GM23338 (cell line): Measurements from ENCODE around the gene ITGB6. TPM values are rescaled to one million over a fixed set of nuclear protein-coding genes. Genes with fewer than 3 reads are reported as not detected.

Experiments
- ATAC-seq: fragments of 200-7000 bp; cut with Tn5 transposase; 3 replicates; pipeline ENCODE4 v1.9.1; 2020
- DNase-seq: peaks from one replicate; pipeline ENCODE4 v3.0.0-alpha.2; 2015; ENCODE audit warnings: low spot score
- H2AFZ ChIP-seq: fragments of 200-600 bp; sonication (generic); 2 replicates; pipeline ENCODE4 v1.8.0; 2016; ENCODE audit warnings: antibody characterized with exemption, mild to moderate bottlenecking, moderate library complexity
- H3F3A ChIP-seq: fragments of 200-600 bp; sonication (generic); replicated peaks from 2 replicates; pipeline ENCODE4 v1.8.0; 2017; ENCODE audit warnings: antibody characterized with exemption, mixed run types, low read depth
- H3K27ac ChIP-seq: fragments of 200-600 bp; sonication (generic); 2 replicates; pipeline ENCODE4 v1.6.1; 2016; ENCODE audit warnings: low read depth
- H3K27me3 ChIP-seq: fragments of 200-600 bp; sonication (generic); 2 replicates; pipeline ENCODE4 v1.8.0; 2016; ENCODE audit warnings: mild to moderate bottlenecking, mixed run types, moderate library complexity; ENCODE audit not compliant: insufficient read depth
- H3K36me3 ChIP-seq: fragments of 200-600 bp; sonication (generic); 2 replicates; pipeline ENCODE4 v1.8.0; 2016; ENCODE audit warnings: mild to moderate bottlenecking; ENCODE audit not compliant: insufficient read depth
- H3K4me1 ChIP-seq: fragments of 200-600 bp; sonication (generic); 2 replicates; pipeline ENCODE4 v1.8.0; 2016; ENCODE audit warnings: mild to moderate bottlenecking, moderate library complexity; ENCODE audit not compliant: insufficient read depth
- H3K4me2 ChIP-seq: fragments of 200-600 bp; sonication (generic); 2 replicates; pipeline ENCODE4 v1.7.1; 2017; ENCODE audit warnings: mixed run types
- H3K4me3 ChIP-seq: fragments of 200-600 bp; sonication (generic); 2 replicates; pipeline ENCODE4 v1.6.1; 2016; ENCODE audit warnings: mixed run types
- H3K79me2 ChIP-seq: fragments of 200-600 bp; sonication (generic); replicated peaks from 2 replicates; pipeline ENCODE4 v1.8.0; 2017; ENCODE audit warnings: mild to moderate bottlenecking; ENCODE audit not compliant: insufficient read depth
- H3K9me2 ChIP-seq: fragments of 200-600 bp; sonication (generic); 2 replicates; pipeline ENCODE4 v1.8.0; 2017; ENCODE audit not compliant: insufficient read depth
- H4K20me1 ChIP-seq: fragments of 200-600 bp; sonication (generic); replicated peaks from 2 replicates; pipeline ENCODE4 v1.8.0; 2017; ENCODE audit warnings: mild to moderate bottlenecking; ENCODE audit not compliant: insufficient read depth
- H3K27ac Mint-ChIP-seq: 2 replicates; pipeline ENCODE4 v1.8.0; 2020; ENCODE audit warnings: inconsistent platforms, mild to moderate bottlenecking, moderate library complexity, mixed read lengths
- H3K27me3 Mint-ChIP-seq: 3 replicates; pipeline ENCODE4 v1.8.0; 2022; ENCODE audit warnings: low read depth, mild to moderate bottlenecking, moderate library complexity, mixed read lengths, inconsistent platforms; ENCODE audit not compliant: insufficient read depth, poor library complexity
- H3K36me3 Mint-ChIP-seq: 3 replicates; pipeline ENCODE4 v1.8.0; 2021; ENCODE audit warnings: low read depth, mild to moderate bottlenecking, inconsistent platforms, moderate library complexity, mixed read lengths
- H3K4me1 Mint-ChIP-seq: 3 replicates; pipeline ENCODE4 v1.8.0; 2020; ENCODE audit warnings: mild to moderate bottlenecking, inconsistent platforms, mixed read lengths
- H3K4me3 Mint-ChIP-seq: 3 replicates; pipeline ENCODE4 v1.8.0; 2021; ENCODE audit warnings: moderate library complexity, mild to moderate bottlenecking, inconsistent platforms, mixed read lengths
- H3K9me3 Mint-ChIP-seq: 3 replicates; pipeline ENCODE4 v1.8.0; 2020; ENCODE audit warnings: moderate library complexity, mild to moderate bottlenecking, inconsistent platforms, mixed read lengths
- CREB1 ChIP-seq: fragments of 250-450 bp; sonication (Bioruptor Pico); IDR thresholded peaks from 2 replicates; pipeline ENCODE4 v1.5.0; 2020; ENCODE audit warnings: low read depth, mild to moderate bottlenecking, moderate library complexity
- CTCF ChIP-seq, 2 experiments: fragments of 200-600 bp in 1 of 2; sonication (generic) in 1 of 2; conservative IDR thresholded peaks; 2 replicates each; pipeline versions ENCODE4 v1.5.1 to v1.6.1; 2016 to 2017; ENCODE audit warnings: antibody characterized with exemption in 2 of 2, low read depth in 2 of 2, mild to moderate bottlenecking in 2 of 2, moderate library complexity in 1 of 2
- ETS1 ChIP-seq: IDR thresholded peaks from 2 replicates; pipeline ENCODE4 v1.6.1; 2016; ENCODE audit warnings: antibody characterized with exemption
- EZH2 ChIP-seq: fragments of 200-600 bp; sonication (generic); IDR thresholded peaks from one replicate; pipeline ENCODE4 v1.8.0; 2017; ENCODE audit warnings: antibody characterized with exemption, mild to moderate bottlenecking, low read depth; ENCODE audit not compliant: unreplicated experiment
- EZH2phosphoT487 ChIP-seq: fragments of 200-600 bp; sonication (generic); IDR thresholded peaks from one replicate; pipeline ENCODE4 v1.8.1; 2018; ENCODE audit warnings: antibody characterized with exemption; ENCODE audit not compliant: unreplicated experiment
- JUNB ChIP-seq: IDR thresholded peaks from one replicate; pipeline ENCODE4 v1.6.1; 2016; ENCODE audit warnings: antibody characterized with exemption; ENCODE audit not compliant: unreplicated experiment
- NANOG ChIP-seq: IDR thresholded peaks from 2 replicates; pipeline ENCODE4 v1.6.1; 2016; ENCODE audit warnings: antibody characterized with exemption, borderline replicate concordance
- POLR2AphosphoS5 ChIP-seq: IDR thresholded peaks from 2 replicates; pipeline ENCODE4 v1.6.1; 2016; ENCODE audit warnings: antibody characterized with exemption, low read depth
- REST ChIP-seq: IDR thresholded peaks from one replicate; pipeline ENCODE4 v1.6.1; 2018; ENCODE audit warnings: antibody characterized with exemption; ENCODE audit not compliant: unreplicated experiment
- STAT1 ChIP-seq: IDR thresholded peaks from one replicate; pipeline ENCODE4 v1.6.1; 2016; ENCODE audit warnings: antibody characterized with exemption; ENCODE audit not compliant: unreplicated experiment
- ZNF114 ChIP-seq: fragments of 250-450 bp; sonication (Bioruptor Pico); IDR thresholded peaks from 2 replicates; pipeline ENCODE4 v1.5.0; 2020; ENCODE audit warnings: mild to moderate bottlenecking, moderate library complexity
- ZNF331 ChIP-seq: fragments of 250-450 bp; sonication (Bioruptor Pico); IDR thresholded peaks from 2 replicates; pipeline ENCODE4 v1.5.0; 2020; ENCODE audit warnings: low read depth, mild to moderate bottlenecking, moderate library complexity
- ZNF462 ChIP-seq: fragments of 250-450 bp; sonication (Bioruptor Pico); IDR thresholded peaks from 2 replicates; pipeline ENCODE4 v1.5.0; 2020; ENCODE audit warnings: mild to moderate bottlenecking, moderate library complexity
- polyA plus RNA-seq: library from polyadenylated mRNA; unstranded; fragments of >200 nt; fragmentation: Nextera tagmentation; extraction: Ambion mirVana; gene quantifications from 2 replicates; pipeline ENCODE4 v1.2.1, GENCODE V29; 2016
- total RNA-seq: library from RNA; depleted of rRNA; stranded (reverse); fragments of >200 nt; shearing (Covaris generic); gene quantifications from 2 replicates; pipeline ENCODE4 v1.2.3, GENCODE V29; 2014

The ITGB6 gene
- total and polyA plus RNA-seq, 2 experiments from 2014 or later = not detected

DNA sequence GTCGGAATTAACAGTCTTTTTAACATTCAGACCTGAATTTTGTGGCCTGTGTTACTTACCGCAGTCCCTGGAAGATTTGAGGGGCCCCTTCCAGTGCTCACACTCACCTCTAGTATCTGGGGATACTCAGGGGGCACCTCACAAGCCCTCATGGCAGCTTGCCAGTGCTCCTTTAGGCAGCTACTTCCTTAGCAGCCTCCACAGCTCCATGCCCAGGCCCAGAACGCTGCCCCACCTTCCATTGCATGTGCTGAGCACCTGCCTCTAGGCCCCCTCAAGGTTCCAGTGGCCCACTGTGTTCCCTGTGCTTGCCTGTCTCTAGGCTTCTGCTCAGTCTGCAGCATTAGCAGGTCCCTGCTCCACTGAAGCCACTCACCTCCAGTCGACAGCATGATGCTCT lies 107.6 kb downstream of the ITGB6 start:
- no peaks in the 10 kb centered on the region for H3K79me2 ChIP-seq
- Mint-ChIP-seq H3K27ac (no peak overlapping the region), H3K9me3 (peaks cover 66% of the 10 kb centered on the region), H3K4me1 (no peaks in the 10 kb centered on the region), H3K4me3 (no peak overlapping the region), H3K27me3 (no peaks in the 10 kb centered on the region), H3K36me3 (peaks cover 43% of the 10 kb centered on the region)
- H3K27me3 ChIP-seq = no peaks in the 10 kb centered on the region
- H3K36me3 ChIP-seq = 0 out of 2 replicates have a peak, but pooled peaks cover 2% of the 10 kb centered on the region
- H3F3A ChIP-seq = no peaks in the 10 kb centered on the region
- H3K27ac ChIP-seq = no peak overlapping the region
- H2AFZ ChIP-seq = no peak overlapping the region
- H3K4me3 ChIP-seq = no peak overlapping the region
- 0 out of 2 replicates have a peak, but pooled peaks cover 5% of the 10 kb centered on the region for H3K9me2 ChIP-seq
- no peak for ATAC-seq
- TF ChIP-seq CREB1 (CRISPR knock-in tag) (no peak), POLR2AphosphoS5 (no peak), ZNF331 (no peak), JUNB (no peak), EZH2 (no peak), REST (no peak), STAT1 (no peak), ETS1 (no peak), NANOG (no peak), ZNF114 (CRISPR knock-in tag) (no peak), ZNF462 (no peak), EZH2phosphoT487 (no peak), CTCF (conservative IDR thresholded peaks at IDR 0.05; ENCODE audit: low read depth in 2 of 2) (no peak)
- no peak overlapping the region for H3K4me2 ChIP-seq
- DNase-seq = no peak
- no peaks in the 10 kb centered on the region for H4K20me1 ChIP-seq
- H3K4me1 ChIP-seq = no peaks in the 10 kb centered on the region
